ENCODE results near the gene HTR4. TPM values are rescaled to one million over a fixed set of nuclear protein-coding genes. Genes with fewer than 3 reads are reported as not detected.

Gene HTR4
- total and polyA plus RNA-seq, 2 of the 4 experiments (the other 2 are of a cell fraction), result not detected

GRCh38 chr5:148574167-148574566 lies 80.2 kb downstream of the HTR4 start:
- H3K27me3 ChIP-seq (ENCODE audit: control insufficient read depth, insufficient read depth, low read length), result no peaks in the 10 kb centered on the region
- no peak overlapping the region for H2AK9ac ChIP-seq (replicated peaks; ENCODE audit: low read depth, low read length, poor library complexity)
- no peak for ATAC-seq (ENCODE audit: low read depth)
- H3K36me3 ChIP-seq (ENCODE audit: control insufficient read depth, insufficient read depth, low read length), result no peaks in the 10 kb centered on the region
- no peaks in the 10 kb centered on the region for H3K9me3 ChIP-seq (ENCODE audit: control insufficient read depth, insufficient read depth, low read length)
- no peak overlapping the region for H2AFZ ChIP-seq (replicated peaks; ENCODE audit: low read length, poor library complexity)
- H3K18ac ChIP-seq (ENCODE audit: low read depth, low read length), result no peak overlapping the region
- no peak overlapping the region for H3K56ac ChIP-seq (ENCODE audit: extremely low read depth, insufficient read depth, low read length)
- H3K4me3 ChIP-seq (ENCODE audit: insufficient read depth, low read depth, low read length), result no peak overlapping the region
- intact Hi-C loops (cut with micrococcal nuclease), result loop anchor here (5.0 kb wide), 1 partner anchor 52 kb away; no protein-coding TSS in a partner anchor
- no peak overlapping the region for H3K4me2 ChIP-seq (ENCODE audit: low read depth, low read length)
- no peaks in the 10 kb centered on the region for H3K4me1 ChIP-seq (ENCODE audit: control insufficient read depth, insufficient read depth, low read length)
- H3K9ac ChIP-seq (ENCODE audit: low read depth, low read length), result no peak overlapping the region
- H4K20me1 ChIP-seq (ENCODE audit: insufficient read depth, low read length), result no peaks in the 10 kb centered on the region
- no peaks in the 10 kb centered on the region for H3K9me1 ChIP-seq (ENCODE audit: insufficient read depth, low read length)
- no peak overlapping the region for H4K91ac ChIP-seq (ENCODE audit: insufficient read depth, low read depth, low read length)
- no CpG with 5 or more reads among the region's 4 CpGs for WGBS, 2 experiments (ENCODE audit: extremely low coverage in 2 of 2, insufficient read length in 1 of 2)
- H2AK5ac ChIP-seq (ENCODE audit: low read depth, low read length), result no peak overlapping the region
- H2BK15ac ChIP-seq (ENCODE audit: low read depth, low read length), result no peak overlapping the region
- dilution Hi-C loops (cut with HindIII; ENCODE audit: low sequenced_read_pairs, unreplicated experiment), result no loop called here
- H3K27ac ChIP-seq (ENCODE audit: insufficient read depth, low read length), result no peak overlapping the region
- no TSS peak for BruUV-seq (replicated peaks)
- no peak overlapping the region for H4K5ac ChIP-seq (ENCODE audit: low read depth, low read length)
- H4K8ac ChIP-seq (ENCODE audit: low read depth in 2 of 2, low read length in 2 of 2), result no peak overlapping the region
- no peak overlapping the region for H3K14ac ChIP-seq (replicated peaks; ENCODE audit: low read depth, low read length)
- no peak overlapping the region for H3K23ac ChIP-seq (ENCODE audit: low read depth, low read length)
- no peak overlapping the region for H2BK120ac ChIP-seq (ENCODE audit: low read depth, low read length)
- H2BK5ac ChIP-seq (ENCODE audit: low read depth, low read length, poor library complexity, severe bottlenecking), result no peak overlapping the region
- no peak overlapping the region for H2BK20ac ChIP-seq (ENCODE audit: low read depth, low read length)
- H3K79me1 ChIP-seq (ENCODE audit: low read depth in 1 of 2, low read length in 2 of 2), result no peaks in the 10 kb centered on the region
- CTCF ChIA-PET, result no interaction called here
- POLR2A ChIA-PET (ENCODE audit: unreplicated experiment), result no interaction called here
- no peak for DNase-seq
- no peak overlapping the region for H3K4ac ChIP-seq (ENCODE audit: low read depth, low read length)
- in situ Hi-C loops (cut with MboI; ENCODE audit: low sequenced_read_pairs), result no loop called here
- no peak for TF ChIP-seq POLR2A (IDR thresholded peaks at IDR 0.05; ENCODE audit: low read depth, low read length)
- TF ChIP-seq, protein P1, sequence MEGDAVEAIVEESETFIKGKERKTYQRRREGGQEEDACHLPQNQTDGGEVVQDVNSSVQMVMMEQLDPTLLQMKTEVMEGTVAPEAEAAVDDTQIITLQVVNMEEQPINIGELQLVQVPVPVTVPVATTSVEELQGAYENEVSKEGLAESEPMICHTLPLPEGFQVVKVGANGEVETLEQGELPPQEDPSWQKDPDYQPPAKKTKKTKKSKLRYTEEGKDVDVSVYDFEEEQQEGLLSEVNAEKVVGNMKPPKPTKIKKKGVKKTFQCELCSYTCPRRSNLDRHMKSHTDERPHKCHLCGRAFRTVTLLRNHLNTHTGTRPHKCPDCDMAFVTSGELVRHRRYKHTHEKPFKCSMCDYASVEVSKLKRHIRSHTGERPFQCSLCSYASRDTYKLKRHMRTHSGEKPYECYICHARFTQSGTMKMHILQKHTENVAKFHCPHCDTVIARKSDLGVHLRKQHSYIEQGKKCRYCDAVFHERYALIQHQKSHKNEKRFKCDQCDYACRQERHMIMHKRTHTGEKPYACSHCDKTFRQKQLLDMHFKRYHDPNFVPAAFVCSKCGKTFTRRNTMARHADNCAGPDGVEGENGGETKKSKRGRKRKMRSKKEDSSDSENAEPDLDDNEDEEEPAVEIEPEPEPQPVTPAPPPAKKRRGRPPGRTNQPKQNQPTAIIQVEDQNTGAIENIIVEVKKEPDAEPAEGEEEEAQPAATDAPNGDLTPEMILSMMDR (conservative IDR thresholded peaks at IDR 0.05; ENCODE audit: low read depth, low read length), result no peak

Measured in IMR-90 (cell line).